ENCODE results near the gene TGM6.

DNA sequence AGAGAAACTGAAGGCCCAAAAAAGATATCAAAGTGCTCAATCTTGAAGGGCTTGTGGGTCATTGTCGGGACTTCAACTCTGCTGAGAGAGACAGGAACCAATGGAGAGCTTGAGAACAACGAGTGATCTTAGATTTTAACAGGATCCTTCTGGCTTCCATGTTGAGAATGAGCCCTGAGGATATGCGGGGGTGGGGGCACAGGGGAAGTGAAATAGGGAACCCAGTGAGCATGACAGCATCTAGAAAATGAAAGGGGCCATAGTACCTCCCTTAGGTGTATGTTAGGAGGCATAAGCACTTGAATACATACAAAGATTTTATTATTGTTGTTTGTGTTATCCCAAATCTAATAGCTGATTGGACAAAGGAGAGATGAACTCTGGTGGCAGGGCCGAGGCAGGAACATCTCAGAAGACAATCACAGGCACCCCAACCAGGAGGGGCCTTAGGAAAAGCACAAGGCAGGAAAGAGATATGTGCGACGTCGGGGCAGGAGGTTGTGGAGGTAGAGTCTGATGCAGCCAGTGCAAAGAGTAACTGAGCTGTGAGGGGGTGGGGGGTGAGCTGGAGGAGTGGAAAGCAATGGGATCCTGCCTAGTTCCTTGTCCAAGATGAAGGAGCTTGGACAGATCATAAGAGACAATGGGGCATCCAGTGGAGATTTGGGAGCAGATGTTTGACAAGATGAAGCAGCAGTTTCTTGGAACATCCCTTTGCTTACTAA is 10.4 kb downstream of the TGM6 start:
- TF ChIP-seq POLR2A (IDR thresholded peaks at IDR 0.05), result no peak
- TF ChIP-seq, protein P1, sequence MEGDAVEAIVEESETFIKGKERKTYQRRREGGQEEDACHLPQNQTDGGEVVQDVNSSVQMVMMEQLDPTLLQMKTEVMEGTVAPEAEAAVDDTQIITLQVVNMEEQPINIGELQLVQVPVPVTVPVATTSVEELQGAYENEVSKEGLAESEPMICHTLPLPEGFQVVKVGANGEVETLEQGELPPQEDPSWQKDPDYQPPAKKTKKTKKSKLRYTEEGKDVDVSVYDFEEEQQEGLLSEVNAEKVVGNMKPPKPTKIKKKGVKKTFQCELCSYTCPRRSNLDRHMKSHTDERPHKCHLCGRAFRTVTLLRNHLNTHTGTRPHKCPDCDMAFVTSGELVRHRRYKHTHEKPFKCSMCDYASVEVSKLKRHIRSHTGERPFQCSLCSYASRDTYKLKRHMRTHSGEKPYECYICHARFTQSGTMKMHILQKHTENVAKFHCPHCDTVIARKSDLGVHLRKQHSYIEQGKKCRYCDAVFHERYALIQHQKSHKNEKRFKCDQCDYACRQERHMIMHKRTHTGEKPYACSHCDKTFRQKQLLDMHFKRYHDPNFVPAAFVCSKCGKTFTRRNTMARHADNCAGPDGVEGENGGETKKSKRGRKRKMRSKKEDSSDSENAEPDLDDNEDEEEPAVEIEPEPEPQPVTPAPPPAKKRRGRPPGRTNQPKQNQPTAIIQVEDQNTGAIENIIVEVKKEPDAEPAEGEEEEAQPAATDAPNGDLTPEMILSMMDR (IDR thresholded peaks at IDR 0.05), result no peak

Measured in breast epithelium (tissue), 3 donors.